ENCODE results near the gene FANK1.
"Not testable (repeated sequence)": the region's sequence is repeated elsewhere in the genome, so short reads cannot be mapped to it uniquely, and the experiment has no call there.

GRCh38 chr10:125895130-125896087, 955 bp upstream of the FANK1 start:
- TF ChIP-seq CTCF (conservative IDR thresholded peaks at IDR 0.05; ENCODE audit: low read length); EZH2phosphoT487 (IDR thresholded peaks at IDR 0.05; ENCODE audit: borderline replicate concordance, low read depth, low read length): not testable (repeated sequence)
